ENCODE results near the gene CD7. TPM values are rescaled to one million over a fixed set of nuclear protein-coding genes. Genes with fewer than 3 reads are reported as not detected.

Gene CD7
- total RNA-seq, 2 experiments from 2014 or later: 284 to 295 TPM

Other genes with a start within 250 kb of the CD7 start
- gene FASN, start 219.4 kb downstream of the CD7 start, total RNA-seq: 100 to 1,000 TPM; 302 to 305 TPM
- 10 to 100 TPM; 69.8 to 73.0 TPM for gene CCDC57, start 104.8 kb downstream of the CD7 start, total RNA-seq
- gene SLC16A3, start 88.6 kb downstream of the CD7 start, total RNA-seq: 100 to 1,000 TPM; 115 to 130 TPM
- 100 to 1,000 TPM; 128 to 129 TPM for gene CSNK1D, start 43.9 kb downstream of the CD7 start, total RNA-seq
- gene SECTM1, start 16.2 kb upstream of the CD7 start, total RNA-seq: under 1 TPM; 0.80 to 0.84 TPM
- not detected for gene TEX19, start 41.6 kb upstream of the CD7 start, total RNA-seq
- not detected for gene UTS2R, start 54.2 kb upstream of the CD7 start, total RNA-seq
- gene HEXD, start 100.7 kb upstream of the CD7 start, total RNA-seq: 10 to 100 TPM; 24.4 to 25.0 TPM
- 10 to 100 TPM; 27.5 to 29.2 TPM for gene OGFOD3, start 101.0 kb upstream of the CD7 start, total RNA-seq
- gene CYBC1, start 133.1 kb upstream of the CD7 start, total RNA-seq: 100 to 1,000 TPM; 197 to 201 TPM
- gene NARF, start 141.1 kb upstream of the CD7 start, total RNA-seq: 10 to 100 TPM; 71.5 to 78.9 TPM
- 10 to 100 TPM; 73.1 to 74.9 TPM for gene FOXK2, start 202.1 kb upstream of the CD7 start, total RNA-seq

Data from activated CD8-positive, alpha-beta memory T cell treated with anti-CD3 and anti-CD28 coated beads for 36 hours (primary cell).